Endothelial cell of umbilical vein (primary cell): ENCODE measurements around the gene C4orf17. TPM values are rescaled to one million over a fixed set of nuclear protein-coding genes. Genes with fewer than 3 reads are reported as not detected.

Experiments
- BruUV-seq: library from RNA; stranded (reverse); fragments of 400-500 nt; replicated peaks from 2 replicates; lab custom pipeline; 2021; lab: Mats Ljungman, UMichigan
- CTCF ChIA-PET: fragments of 300-600, 350-600 bp; sonication (Branson Sonifier 250); formaldehyde crosslinking; loops from one replicate; lab custom pipeline; 2021; ENCODE audit warnings: antibody characterized with exemption, inconsistent platforms; lab: Charles Lee
- POLR2A ChIA-PET: fragments of 300-600, 350-600 bp; sonication (Branson Sonifier 250); formaldehyde crosslinking; loops from one replicate; lab custom pipeline; 2021; ENCODE audit warnings: antibody characterized with exemption, inconsistent platforms; lab: Charles Lee
- DNase-seq: peaks from one replicate; pipeline ENCODE4 v3.0.0-alpha.2; 2011; ENCODE audit warnings: low read depth, low spot score
- FAIRE-seq: peaks from 2 replicates; lab custom pipeline; 2011; peaks lifted over from hg19 to GRCh38; lab: Jason Lieb, UNC
- H2AFZ ChIP-seq: 2 replicates; pipeline ENCODE4 v1.6.0; 2012; ENCODE audit warnings: low read depth, low read length, control low read depth, inconsistent platforms
- H3K27ac ChIP-seq: 2 replicates; pipeline ENCODE4 v1.5.1; 2011; ENCODE audit warnings: low read depth, mild to moderate bottlenecking, control low read depth, low read length, moderate library complexity; ENCODE audit not compliant: insufficient read depth
- H3K27me3 ChIP-seq, 2 experiments: 2 replicates each; pipeline versions ENCODE4 v1.6.0 to v1.6.1; 2011; ENCODE audit warnings: low read length in 2 of 2, mixed read lengths in 1 of 2; ENCODE audit not compliant: control insufficient read depth in 2 of 2, insufficient read depth in 2 of 2
- H3K36me3 ChIP-seq, 2 experiments: 2 replicates in 1 of 2; 3 replicates in 1 of 2; pipeline ENCODE4 v1.5.1; 2011; ENCODE audit warnings: low read length in 2 of 2, mild to moderate bottlenecking in 1 of 2, moderate library complexity in 1 of 2; ENCODE audit not compliant: control insufficient read depth in 2 of 2, insufficient read depth in 2 of 2; ENCODE audit errors: extremely low read depth in 1 of 2
- H3K4me1 ChIP-seq: 3 replicates; pipeline ENCODE4 v1.5.1; 2011; ENCODE audit warnings: mild to moderate bottlenecking, low read length; ENCODE audit not compliant: control insufficient read depth, insufficient read depth; ENCODE audit errors: extremely low read depth
- H3K4me2 ChIP-seq: 2 replicates; pipeline ENCODE4 v1.6.1; 2011; ENCODE audit warnings: low read length, control low read depth, mixed read lengths; ENCODE audit not compliant: insufficient read depth
- H3K4me3 ChIP-seq, 3 experiments: fragments of 200-600 bp in 1 of 3; sonication (generic), shearing (Covaris generic) in 1 of 3; replicated peaks in 1 of 3; 2 replicates each; pipeline ENCODE4 v1.5.1; 2011 to 2016; ENCODE audit warnings: control low read depth in 3 of 3, low read length in 3 of 3, mild to moderate bottlenecking in 2 of 3, inconsistent platforms in 1 of 3, low read depth in 1 of 3, moderate library complexity in 1 of 3; ENCODE audit not compliant: insufficient read depth in 1 of 3
- H3K79me2 ChIP-seq: 2 replicates; pipeline ENCODE4 v1.6.0; 2012; ENCODE audit warnings: low read length, inconsistent platforms; ENCODE audit not compliant: control insufficient read depth, insufficient read depth
- H3K9ac ChIP-seq: replicated peaks from 2 replicates; pipeline ENCODE3; 2011; ENCODE audit warnings: low read length, control low read depth; ENCODE audit not compliant: insufficient read depth; ENCODE audit errors: extremely low read depth
- H3K9me1 ChIP-seq: replicated peaks from 3 replicates; pipeline ENCODE4 v1.6.0; 2011; ENCODE audit warnings: mild to moderate bottlenecking, low read length; ENCODE audit not compliant: control insufficient read depth, insufficient read depth; ENCODE audit errors: extremely low read depth
- H3K9me3 ChIP-seq: replicated peaks from 2 replicates; pipeline ENCODE4 v1.5.1; 2012; ENCODE audit warnings: low read length, inconsistent platforms; ENCODE audit not compliant: control insufficient read depth, insufficient read depth
- H4K20me1 ChIP-seq: replicated peaks from 2 replicates; pipeline ENCODE3; 2011; ENCODE audit warnings: mild to moderate bottlenecking, low read length; ENCODE audit not compliant: control insufficient read depth, insufficient read depth; ENCODE audit errors: extremely low read depth
- CTCF ChIP-seq, 2 donors: IDR thresholded peaks; 1 replicate in 1 of 2; 2 replicates in 1 of 2; pipeline ENCODE4 v1.5.1; 2011; ENCODE audit warnings: low read length in 2 of 2, mild to moderate bottlenecking in 2 of 2, moderate library complexity in 2 of 2, control low read depth in 1 of 2, inconsistent platforms in 1 of 2, low read depth in 1 of 2; ENCODE audit not compliant: insufficient read depth in 1 of 2; ENCODE audit errors: extremely low read depth in 1 of 2
- EZH2 ChIP-seq: IDR thresholded peaks from 2 replicates; pipeline ENCODE4 v1.6.1; 2012; ENCODE audit warnings: borderline replicate concordance, low read depth, mild to moderate bottlenecking, moderate library complexity, low read length, inconsistent platforms; ENCODE audit not compliant: severe bottlenecking
- FOS ChIP-seq: IDR thresholded peaks from 2 replicates; pipeline ENCODE4 v1.6.1; 2011; ENCODE audit warnings: mild to moderate bottlenecking, low read length, moderate library complexity, borderline replicate concordance; ENCODE audit not compliant: insufficient read depth
- GATA2 ChIP-seq: IDR thresholded peaks from 2 replicates; pipeline ENCODE4 v1.7.0; 2011; ENCODE audit warnings: low read depth, mild to moderate bottlenecking, moderate library complexity, mixed read lengths, low read length; ENCODE audit not compliant: insufficient read length, insufficient read depth
- JUN ChIP-seq: IDR thresholded peaks from 2 replicates; pipeline ENCODE4 v1.6.1; 2011; ENCODE audit warnings: borderline replicate concordance, low read depth; ENCODE audit not compliant: insufficient read length, insufficient read depth
- MYC ChIP-seq: IDR thresholded peaks from one replicate; pipeline ENCODE4 v1.6.1; 2011; ENCODE audit warnings: mild to moderate bottlenecking, low read depth, low read length
- POLR2A ChIP-seq: IDR thresholded peaks from 2 replicates; pipeline ENCODE4 v1.6.1; 2012; ENCODE audit warnings: low read depth, mild to moderate bottlenecking, control low read depth, low read length
- POLR2AphosphoS5 ChIP-seq: IDR thresholded peaks from 2 replicates; pipeline ENCODE4 v1.6.1; 2012; ENCODE audit warnings: low read depth, mild to moderate bottlenecking, control low read depth, low read length, moderate library complexity; ENCODE audit not compliant: insufficient read depth
- dilution Hi-C: fragments of 300-500 bp; cut with MboI; formaldehyde crosslinking; loops from one replicate; pipeline ENCODE4 v1.15.0; 2019; ENCODE audit warnings: low sequenced_read_pairs; ENCODE audit not compliant: extremely low pct_ligation_motif_present
- intact Hi-C: fragments of 100-400 bp; cut with micrococcal nuclease; formaldehyde crosslinking; loops from one replicate; pipeline ENCODE4 v1.10.0; 2022
- polyA plus RNA-seq, 4 experiments: library from polyadenylated mRNA; depleted of rRNA in 3 of 4; stranded (reverse) in 3 of 4; unstranded in 1 of 4; fragments of >200 nt; gene quantifications; 2 replicates each; pipeline versions ENCODE4 v1.2.1 to v1.2.3, GENCODE V29; 2011 to 2012; ENCODE audit warnings: missing spikeins in 1 of 4
- total RNA-seq: library from RNA; stranded (reverse); gene quantifications from 2 replicates; pipeline ENCODE4 v1.2.3, GENCODE V29; 2021
- TF ChIP-seq, protein P1 (sequence below): IDR thresholded peaks from 2 replicates; pipeline ENCODE4 v1.6.1; 2011; ENCODE audit not compliant: insufficient read depth, insufficient read length

C4orf17 gene
- total and polyA plus RNA-seq, 2 donors (not counting 3 experiments of a cell fraction or from before 2014, with no cell fraction given) = not detected

- CTCF ChIA-PET = interaction anchor here (1.2 to 1.3 kb wide), 2 partner anchors 14 to 481 kb away, joined by 3 read pairs; no protein-coding TSS in a partner anchor
- no peak overlapping the region for H3K27ac ChIP-seq
- no peaks in the 10 kb centered on the region for H4K20me1 ChIP-seq
- intact Hi-C loops (loop anchor here (10.0 kb wide), 1 partner anchor 337 kb away; no protein-coding TSS in a partner anchor), dilution Hi-C loops (no loop called here)
- TF ChIP-seq GATA2 = no peak
- no peak for TF ChIP-seq EZH2
- TF ChIP-seq, protein P1, sequence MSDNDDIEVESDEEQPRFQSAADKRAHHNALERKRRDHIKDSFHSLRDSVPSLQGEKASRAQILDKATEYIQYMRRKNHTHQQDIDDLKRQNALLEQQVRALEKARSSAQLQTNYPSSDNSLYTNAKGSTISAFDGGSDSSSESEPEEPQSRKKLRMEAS = no peak
- TF ChIP-seq POLR2AphosphoS5 = no peak
- H3K4me1 ChIP-seq = no peaks in the 10 kb centered on the region
- peaks cover 0 to 12% of the 10 kb centered on the region in 2 experiments for H3K27me3 ChIP-seq
- H3K4me2 ChIP-seq = no peak overlapping the region
- POLR2A ChIA-PET = no interaction called here
- H3K9ac ChIP-seq = no peak overlapping the region
- DNase-seq = no peak
- no peaks in the 10 kb centered on the region for H3K36me3 ChIP-seq
- H3K4me3 ChIP-seq = no peak overlapping the region
- FAIRE-seq = no peak
- no peaks in the 10 kb centered on the region for H3K9me1 ChIP-seq
- H2AFZ ChIP-seq = no peak overlapping the region
- no peaks in the 10 kb centered on the region for H3K9me3 ChIP-seq
- no peaks in the 10 kb centered on the region for H3K79me2 ChIP-seq
- BruUV-seq = no TSS peak
Observed at GRCh38 chr4:99467887-99468286, 42.9 kb upstream of the C4orf17 start.

GRCh38 chr4:99468889-99469288 lies 41.9 kb upstream of the C4orf17 start:
- Histone ChIP-seq H4K20me1 (no peaks in the 10 kb centered on the region), H3K9ac (no peak overlapping the region), H3K27me3 (peaks cover 0 to 12% of the 10 kb centered on the region in 2 experiments), H3K9me3 (no peaks in the 10 kb centered on the region), H3K4me3 (no peak overlapping the region), H3K4me1 (no peaks in the 10 kb centered on the region), H3K9me1 (no peaks in the 10 kb centered on the region), H3K4me2 (no peak overlapping the region), H3K79me2 (no peaks in the 10 kb centered on the region), H2AFZ (no peak overlapping the region), H3K27ac (no peak overlapping the region), H3K36me3 (no peaks in the 10 kb centered on the region)
- FAIRE-seq (no peak), DNase-seq (no peak)
- CTCF ChIA-PET = interaction anchor here (1.2 to 1.3 kb wide), 2 partner anchors 13 to 480 kb away, joined by 3 read pairs; no protein-coding TSS in a partner anchor
- intact Hi-C loops (loop anchor here (10.0 kb wide), 1 partner anchor 336 kb away; no protein-coding TSS in a partner anchor), dilution Hi-C loops (no loop called here)
- no TSS peak for BruUV-seq
- POLR2A ChIA-PET = no interaction called here
- no peak for TF ChIP-seq EZH2
- no peak for TF ChIP-seq MYC
- no peak for TF ChIP-seq POLR2AphosphoS5
- no peak for TF ChIP-seq POLR2A
- TF ChIP-seq, protein P1 = no peak
- no peak for TF ChIP-seq GATA2
- no peak for TF ChIP-seq CTCF (IDR thresholded peaks at IDR 0.05; ENCODE audit: extremely low read depth in 1 of 2, insufficient read depth in 1 of 2, low read depth in 1 of 2, low read length in 2 of 2)
- TF ChIP-seq JUN = no peak
- TF ChIP-seq FOS = no peak
